ENCODE data around the gene CITED2. TPM values are rescaled to one million over a fixed set of nuclear protein-coding genes. Genes with fewer than 3 reads are reported as not detected.
A peak's percentile ranks its signal among the peaks of the same experiment; 100 is the strongest.

CITED2 gene
- total RNA-seq (ENCODE audit: low replicate concordance) = 215 and 222 TPM in 2 replicates

DNA sequence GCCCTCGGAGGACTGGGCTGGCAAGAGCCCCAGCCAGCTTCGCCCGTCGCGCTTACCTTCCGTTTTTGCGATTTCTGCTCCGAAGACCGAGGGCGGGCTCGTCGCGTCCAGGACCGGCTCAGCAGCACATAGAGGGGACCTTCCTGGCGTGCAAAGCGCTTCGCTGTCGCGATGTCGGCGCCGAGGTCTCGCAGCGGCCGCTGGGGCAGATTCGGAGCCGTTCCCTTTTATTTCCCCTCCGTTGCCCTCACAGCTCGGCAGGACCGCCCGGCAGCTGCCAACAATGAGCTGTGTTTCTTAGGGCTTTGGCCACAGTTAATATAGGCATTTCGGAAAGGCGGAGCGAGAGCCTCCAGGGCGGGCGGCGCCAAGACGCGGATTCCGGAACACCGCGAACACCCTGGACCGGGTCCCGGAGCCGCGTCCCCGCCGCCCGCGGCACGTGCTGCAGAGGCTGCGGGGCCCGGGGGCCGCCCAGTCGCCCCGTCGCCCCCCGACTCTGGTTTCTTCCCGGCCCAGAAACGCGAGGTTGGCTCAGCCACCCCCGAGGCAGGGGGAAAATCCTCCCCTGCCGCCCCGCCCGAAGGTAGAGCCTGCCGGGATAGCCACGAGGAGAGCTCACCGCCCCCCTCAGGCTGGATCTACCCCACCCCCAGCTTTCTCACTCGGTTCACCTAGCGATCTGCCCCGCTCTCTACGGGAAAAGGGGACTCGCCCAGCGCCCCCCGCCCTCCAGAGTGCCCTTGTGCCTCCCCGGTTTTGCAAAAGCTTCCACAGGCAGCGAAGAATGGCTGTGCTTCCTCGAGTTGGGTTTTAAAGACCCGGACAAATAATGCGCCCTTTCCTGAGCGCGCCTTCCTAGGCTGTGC is at the start of gene CITED2:
TSS of gene CITED2 (minus strand) at position 292 of the 869 bp plus-strand sequence. CDS start 704 bp downstream, outside the sequence.
- H3K9me3 Mint-ChIP-seq = peaks cover 6% of the 10 kb centered on the region
- Histone ChIP-seq H3K4me3 (peak within 1 kb of the TSS; percentile 96), H3K27ac (peak within 1 kb of the TSS; percentile 98), H3K36me3 (peaks cover 17% of the 10 kb centered on the region), H3K79me2 (ENCODE audit: low read depth) (peaks cover 65% of the 10 kb centered on the region), H3K9me3 (ENCODE audit: low read depth) (no peaks in the 10 kb centered on the region), H3K27me3 (no peaks in the 10 kb centered on the region), H3K4me1 (peaks cover 33% of the 10 kb centered on the region), H3F3A (ENCODE audit: low read depth) (peaks cover 71% of the 10 kb centered on the region), H4K20me1 (ENCODE audit: low read depth) (peaks cover 46% of the 10 kb centered on the region), H3K4me2 (peak within 1 kb of the TSS; percentile 95), H2AFZ (replicated peaks) (peak within 1 kb of the TSS; percentile 89), H3K9ac (peak within 1 kb of the TSS; percentile 80)
- H3K4me3 Mint-ChIP-seq = peak within 1 kb of the TSS; percentile 100
- peaks cover 39% of the 10 kb centered on the region for H3K4me1 Mint-ChIP-seq
- peaks cover 2% of the 10 kb centered on the region for H3K27me3 Mint-ChIP-seq (ENCODE audit: insufficient read depth, low read depth)
- DNase-seq (ENCODE audit: low spot score) = peak; percentile 97
- TF ChIP-seq EZH2 (IDR thresholded peaks at IDR 0.05) = no peak
- TF ChIP-seq CTCF (IDR thresholded peaks at IDR 0.05) = no peak
- no peak for TF ChIP-seq EZH2phosphoT487 (IDR thresholded peaks at IDR 0.05)
- H3K36me3 Mint-ChIP-seq = peaks cover 28% of the 10 kb centered on the region
- peak within 1 kb of the TSS; percentile 100 for H3K27ac Mint-ChIP-seq

- Histone ChIP-seq H4K20me1 (ENCODE audit: low read depth) (no peaks in the 10 kb centered on the region), H3F3A (ENCODE audit: low read depth) (no peaks in the 10 kb centered on the region), H3K4me2 (no peak overlapping the region), H3K4me1 (peaks cover 6% of the 10 kb centered on the region), H2AFZ (replicated peaks) (no peak overlapping the region), H3K9me3 (ENCODE audit: low read depth) (no peaks in the 10 kb centered on the region), H3K27ac (no peak overlapping the region), H3K4me3 (no peak overlapping the region), H3K9ac (no peak overlapping the region), H3K79me2 (ENCODE audit: low read depth) (no peaks in the 10 kb centered on the region), H3K27me3 (no peaks in the 10 kb centered on the region), H3K36me3 (no peaks in the 10 kb centered on the region)
- peaks cover 9% of the 10 kb centered on the region for H3K27me3 Mint-ChIP-seq (ENCODE audit: insufficient read depth, low read depth)
- H3K36me3 Mint-ChIP-seq = no peaks in the 10 kb centered on the region
- TF ChIP-seq CTCF (IDR thresholded peaks at IDR 0.05) (no peak), EZH2 (IDR thresholded peaks at IDR 0.05) (no peak), EZH2phosphoT487 (IDR thresholded peaks at IDR 0.05) (no peak)
- no peak overlapping the region for H3K27ac Mint-ChIP-seq
- H3K9me3 Mint-ChIP-seq = no peaks in the 10 kb centered on the region
- H3K4me1 Mint-ChIP-seq = peaks cover 35% of the 10 kb centered on the region
- DNase-seq (ENCODE audit: low spot score) = no peak
- H3K4me3 Mint-ChIP-seq = no peak overlapping the region
These were observed 48.7 kb upstream of the CITED2 start for GRCh38 chr6:139423037-139423703.

DNA sequence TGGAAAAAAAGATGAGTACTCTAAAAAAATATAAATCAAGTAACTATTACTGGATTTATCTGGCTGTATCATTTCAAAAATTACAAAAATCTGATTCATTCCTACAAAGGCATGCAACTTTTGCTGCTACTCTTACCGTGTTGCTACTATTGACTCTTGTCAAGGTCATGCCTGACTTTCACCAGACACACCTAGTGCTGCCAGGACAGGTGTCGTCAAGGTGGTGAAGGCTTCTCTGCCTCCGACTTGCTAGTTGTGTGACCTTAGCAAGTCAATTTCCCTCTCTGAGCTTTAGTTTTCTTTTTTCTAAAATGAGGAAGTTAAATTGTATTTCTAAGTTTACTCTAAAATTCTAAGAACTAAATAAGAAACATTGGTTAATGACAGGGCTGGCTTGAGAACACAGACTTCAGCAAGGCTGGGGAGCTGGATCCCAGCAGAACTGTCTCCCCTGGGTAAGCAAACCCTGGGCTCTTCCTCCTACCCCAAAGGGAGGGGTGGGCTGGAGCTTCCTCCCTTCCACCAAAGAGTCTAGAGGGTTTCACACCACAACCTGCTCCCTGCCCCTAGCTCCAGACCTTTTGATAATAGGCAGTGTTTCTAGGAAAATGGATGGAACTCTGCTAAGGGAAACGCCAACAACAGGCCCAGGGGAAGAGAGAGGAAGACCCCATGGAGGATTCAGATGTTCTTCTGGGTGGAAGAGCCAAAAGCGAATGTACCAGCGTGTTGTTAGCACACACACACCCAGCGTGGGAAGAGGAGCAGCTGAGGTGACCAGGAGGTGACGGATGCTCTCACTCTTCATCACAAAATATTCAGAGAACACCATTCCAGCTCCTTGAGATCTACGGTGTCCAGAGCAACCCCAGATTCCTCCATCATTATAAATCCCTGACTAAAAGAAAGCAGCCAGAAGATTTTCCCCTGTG is 47.9 kb upstream of the CITED2 start:
- Histone ChIP-seq H3K4me3 (no peak overlapping the region), H3K27ac (no peak overlapping the region), H2AFZ (replicated peaks) (no peak overlapping the region), H3K9me3 (ENCODE audit: low read depth) (no peaks in the 10 kb centered on the region), H4K20me1 (ENCODE audit: low read depth) (no peaks in the 10 kb centered on the region), H3K4me2 (no peak overlapping the region), H3F3A (ENCODE audit: low read depth) (no peaks in the 10 kb centered on the region), H3K9ac (no peak overlapping the region), H3K27me3 (no peaks in the 10 kb centered on the region), H3K4me1 (peaks cover 6% of the 10 kb centered on the region), H3K36me3 (no peaks in the 10 kb centered on the region), H3K79me2 (ENCODE audit: low read depth) (no peaks in the 10 kb centered on the region)
- Mint-ChIP-seq H3K27me3 (ENCODE audit: insufficient read depth, low read depth) (peaks cover 9% of the 10 kb centered on the region), H3K4me1 (peaks cover 30% of the 10 kb centered on the region), H3K4me3 (no peak overlapping the region), H3K9me3 (no peaks in the 10 kb centered on the region), H3K27ac (no peak overlapping the region), H3K36me3 (no peaks in the 10 kb centered on the region)
- DNase-seq (ENCODE audit: low spot score) = no peak
- TF ChIP-seq EZH2phosphoT487 (IDR thresholded peaks at IDR 0.05) = no peak
- TF ChIP-seq EZH2 (IDR thresholded peaks at IDR 0.05) = no peak
- no peak for TF ChIP-seq CTCF (IDR thresholded peaks at IDR 0.05)

Data from neural progenitor cell (in vitro differentiated cells).